GM12801 (cell line): Measurements from ENCODE around the gene PSEN1.

Experiments
- CTCF ChIP-seq: IDR thresholded peaks from one replicate; pipeline ENCODE4 v1.5.1; 2011; ENCODE audit warnings: control low read depth; ENCODE audit not compliant: insufficient read length; ENCODE audit errors: extremely low read depth

PSEN1 gene

DNA sequence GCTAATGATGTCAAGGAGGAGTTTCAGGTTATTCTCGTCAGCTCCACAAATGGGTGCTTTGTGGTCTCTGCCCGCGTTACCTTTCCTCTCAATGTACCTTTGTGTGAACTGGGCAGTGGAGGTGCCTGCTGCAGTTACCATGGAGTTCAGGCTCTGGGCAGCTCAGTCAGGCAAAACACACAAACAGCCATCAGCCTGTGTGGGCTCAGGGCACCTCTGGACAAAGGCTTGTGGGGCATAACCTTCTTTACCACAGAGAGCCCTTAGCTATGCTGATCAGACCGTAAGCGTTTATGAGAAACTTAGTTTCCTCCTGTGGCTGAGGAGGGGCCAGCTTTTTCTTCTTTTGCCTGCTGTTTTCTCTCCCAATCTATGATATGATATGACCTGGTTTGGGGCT lies 84.3 kb downstream of the PSEN1 start:
- no peak for TF ChIP-seq CTCF

GRCh38 chr14:73221945-73222344 lies 85.6 kb downstream of the PSEN1 start:
- no peak for TF ChIP-seq CTCF

GRCh38 chr14:73223049-73223448 lies 86.7 kb downstream of the PSEN1 start:
- no peak for TF ChIP-seq CTCF

DNA sequence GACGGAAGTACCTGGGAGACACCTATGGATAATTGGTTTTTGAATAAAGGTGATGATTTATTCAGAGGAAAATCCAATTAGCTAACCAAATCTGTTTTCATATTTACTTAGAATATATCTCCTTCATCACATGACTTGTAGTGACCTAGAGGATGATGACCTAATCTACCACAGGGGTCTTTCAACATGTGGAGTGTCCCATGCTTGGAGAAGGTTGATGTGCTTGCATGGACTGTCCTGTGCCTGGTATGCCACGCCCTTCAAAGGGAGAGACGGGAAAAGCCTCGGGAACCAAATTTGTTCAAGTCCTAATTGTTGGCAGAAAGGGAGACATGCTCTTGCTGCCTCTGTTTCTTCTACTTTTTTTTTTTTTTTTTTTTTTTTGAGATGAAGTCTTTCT lies 89.2 kb downstream of the PSEN1 start:
- no peak for TF ChIP-seq CTCF

DNA sequence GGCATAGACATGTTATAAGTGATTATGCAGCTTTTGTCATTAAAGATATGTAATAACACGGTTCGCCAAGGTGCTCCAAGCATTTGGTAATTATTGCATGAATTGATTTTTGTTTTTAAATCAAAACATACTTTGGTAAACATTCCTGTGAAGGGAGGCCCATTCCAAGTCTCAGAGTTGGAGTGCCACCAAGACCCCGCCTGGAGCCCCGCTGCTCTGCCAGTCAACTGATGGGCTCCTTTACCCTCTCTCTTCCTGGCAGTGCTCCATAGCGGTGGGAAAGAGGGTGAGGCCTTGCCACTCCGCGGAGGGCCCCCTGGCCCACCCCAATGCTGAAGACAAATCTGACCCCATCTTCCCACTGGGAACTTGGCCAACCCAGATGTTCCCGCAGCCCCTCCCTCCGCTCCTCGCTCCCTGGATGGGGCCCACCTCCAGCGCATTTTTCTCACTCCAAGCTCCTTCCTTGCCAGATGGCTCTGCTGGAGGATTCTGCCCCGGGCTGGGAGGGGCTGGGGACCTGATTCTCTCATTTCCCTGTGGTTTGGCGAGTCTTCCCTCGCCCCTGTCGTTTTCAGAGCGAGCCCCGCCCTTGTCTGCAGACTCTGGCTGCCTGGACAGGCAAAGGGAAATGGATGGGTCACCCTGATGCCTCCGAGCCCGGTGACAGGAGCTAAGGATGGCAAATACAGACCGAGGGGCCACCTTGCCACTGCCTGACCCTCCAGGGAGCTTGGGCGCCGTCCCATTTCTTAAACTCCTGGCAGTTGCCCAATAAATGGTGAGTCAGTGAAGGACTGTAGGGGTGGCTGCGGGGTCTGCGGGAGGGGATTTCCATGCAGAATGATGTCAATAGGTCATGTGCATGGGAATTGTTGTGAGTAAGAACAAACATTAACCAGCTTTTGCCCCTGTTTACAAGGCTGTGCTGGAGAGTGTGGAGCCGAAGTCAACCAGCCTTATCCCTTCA lies 91.8 kb downstream of the PSEN1 start:
- no peak for TF ChIP-seq CTCF

GRCh38 chr14:73230051-73230450 lies 93.7 kb downstream of the PSEN1 start:
- no peak for TF ChIP-seq CTCF

GRCh38 chr14:73231981-73232851 lies 95.9 kb downstream of the PSEN1 start:
- no peak for TF ChIP-seq CTCF
